H9 (cell line): ENCODE data around the gene AGO1. TPM values are rescaled to one million over a fixed set of nuclear protein-coding genes. Genes with fewer than 3 reads are reported as not detected.

Source experiments
- DNase-seq: peaks from one replicate; pipeline ENCODE4 v3.0.0-alpha.2; 2017
- H2AFZ ChIP-seq: one replicate; pipeline ENCODE4 v1.6.1; 2013; ENCODE audit warnings: mild to moderate bottlenecking, low read length, control low read depth, moderate library complexity
- H2AK5ac ChIP-seq: 2 replicates; pipeline ENCODE4 v1.6.1; 2013; ENCODE audit warnings: low read length, control low read depth, mixed read lengths; ENCODE audit not compliant: insufficient read length
- H2BK120ac ChIP-seq: one replicate; pipeline ENCODE4 v1.6.1; 2013; ENCODE audit warnings: low read depth, mild to moderate bottlenecking, low read length, control low read depth, inconsistent platforms; ENCODE audit not compliant: poor library complexity, severe bottlenecking
- H2BK12ac ChIP-seq: 2 replicates; pipeline ENCODE4 v1.6.1; 2013; ENCODE audit warnings: low read length, control low read depth, mixed read lengths, low read depth; ENCODE audit not compliant: insufficient read length
- H2BK15ac ChIP-seq: 2 replicates; pipeline ENCODE4 v1.6.1; 2013; ENCODE audit warnings: low read depth, low read length, control low read depth
- H2BK20ac ChIP-seq: one replicate; pipeline ENCODE4 v1.6.1; 2013; ENCODE audit warnings: low read depth, mild to moderate bottlenecking, low read length, control low read depth, inconsistent platforms; ENCODE audit not compliant: poor library complexity, severe bottlenecking
- H2BK5ac ChIP-seq: 2 replicates; pipeline ENCODE4 v1.6.1; 2013; ENCODE audit warnings: low read length, control low read depth, mixed read lengths; ENCODE audit not compliant: insufficient read length
- H3K14ac ChIP-seq: 2 replicates; pipeline ENCODE4 v1.6.1; 2013; ENCODE audit warnings: low read length, control low read depth; ENCODE audit not compliant: insufficient read depth
- H3K18ac ChIP-seq: 2 replicates; pipeline ENCODE4 v1.6.1; 2013; ENCODE audit warnings: low read depth, mild to moderate bottlenecking, mixed read lengths, low read length, control low read depth; ENCODE audit not compliant: insufficient read length
- H3K23ac ChIP-seq: 2 replicates; pipeline ENCODE4 v1.6.1; 2013; ENCODE audit warnings: low read length, control low read depth, mixed read lengths, low read depth; ENCODE audit not compliant: insufficient read length
- H3K23me2 ChIP-seq: 2 replicates; pipeline ENCODE4 v1.6.1; 2013; ENCODE audit warnings: low read depth, mild to moderate bottlenecking, mixed read lengths, low read length, control low read depth; ENCODE audit not compliant: insufficient read length, poor library complexity, severe bottlenecking
- H3K27ac ChIP-seq: 2 replicates; pipeline ENCODE4 v1.5.1; 2013; ENCODE audit warnings: low read length, control low read depth, mixed read lengths, low read depth; ENCODE audit not compliant: insufficient read length
- H3K27me3 ChIP-seq: 2 replicates; pipeline ENCODE4 v1.6.1; 2013; ENCODE audit warnings: low read length, control low read depth, inconsistent platforms; ENCODE audit not compliant: insufficient read depth
- H3K4ac ChIP-seq: 2 replicates; pipeline ENCODE4 v1.6.1; 2013; ENCODE audit warnings: low read depth, mild to moderate bottlenecking, control low read depth, inconsistent platforms, low read length, moderate library complexity
- H3K4me1 ChIP-seq: 2 replicates; pipeline ENCODE4 v1.6.1; 2013; ENCODE audit warnings: low read length, control low read depth, inconsistent platforms; ENCODE audit not compliant: insufficient read depth
- H3K4me2 ChIP-seq: 2 replicates; pipeline ENCODE4 v1.6.1; 2013; ENCODE audit warnings: low read length, control low read depth, mixed read lengths; ENCODE audit not compliant: insufficient read length, insufficient read depth
- H3K56ac ChIP-seq: 2 replicates; pipeline ENCODE4 v1.6.1; 2013; ENCODE audit warnings: low read depth, mild to moderate bottlenecking, mixed read lengths, low read length, control low read depth; ENCODE audit not compliant: insufficient read length
- H3K79me1 ChIP-seq: 2 replicates; pipeline ENCODE4 v1.6.1; 2013; ENCODE audit warnings: low read depth, mild to moderate bottlenecking, moderate library complexity, low read length, control low read depth, inconsistent platforms; ENCODE audit not compliant: insufficient read depth, poor library complexity, severe bottlenecking
- H3K79me2 ChIP-seq: 2 replicates; pipeline ENCODE4 v1.6.1; 2013; ENCODE audit warnings: low read length, control low read depth, inconsistent platforms; ENCODE audit not compliant: insufficient read depth
- H3K9ac ChIP-seq: 2 replicates; pipeline ENCODE4 v1.6.1; 2013; ENCODE audit warnings: low read length, control low read depth, mixed read lengths; ENCODE audit not compliant: insufficient read length; ENCODE audit errors: extremely low read depth
- H3K9me3 ChIP-seq: one replicate; pipeline ENCODE4 v1.6.1; 2013; ENCODE audit warnings: low read depth, low read length, inconsistent platforms; ENCODE audit not compliant: control insufficient read depth
- H3T11ph ChIP-seq: one replicate; pipeline ENCODE4 v1.6.1; 2013; ENCODE audit warnings: mild to moderate bottlenecking, low read length, control low read depth, inconsistent platforms
- H4K20me1 ChIP-seq: one replicate; pipeline ENCODE4 v1.6.1; 2013; ENCODE audit not compliant: control insufficient read depth, insufficient read length, insufficient read depth
- H4K5ac ChIP-seq: 2 replicates; pipeline ENCODE4 v1.6.1; 2013; ENCODE audit warnings: low read depth, mild to moderate bottlenecking, mixed read lengths, low read length, control low read depth; ENCODE audit not compliant: insufficient read length
- H4K8ac ChIP-seq: replicated peaks from 2 replicates; pipeline ENCODE4 v1.6.1; 2013; ENCODE audit warnings: low read length, control low read depth, mixed read lengths, low read depth; ENCODE audit not compliant: insufficient read length
- H4K91ac ChIP-seq: 2 replicates; pipeline ENCODE4 v1.6.1; 2013; ENCODE audit warnings: low read depth, mild to moderate bottlenecking, moderate library complexity, mixed read lengths, low read length, control low read depth; ENCODE audit not compliant: insufficient read length
- H3K27ac Mint-ChIP-seq, 3 experiments: 2 replicates in 2 of 3; 3 replicates in 1 of 3; pipeline ENCODE4 v1.8.0; 2020 to 2021; ENCODE audit warnings: mixed read lengths in 3 of 3, mild to moderate bottlenecking in 1 of 3, moderate library complexity in 1 of 3
- H3K27me3 Mint-ChIP-seq: 2 replicates; pipeline ENCODE4 v1.8.0; 2021; ENCODE audit warnings: low read depth, mild to moderate bottlenecking, moderate library complexity, mixed read lengths
- H3K36me3 Mint-ChIP-seq, 3 experiments: 2 replicates in 2 of 3; 3 replicates in 1 of 3; pipeline ENCODE4 v1.8.0; 2020 to 2021; ENCODE audit warnings: low read depth in 3 of 3, mixed read lengths in 3 of 3; ENCODE audit not compliant: insufficient read depth in 1 of 3
- H3K4me1 Mint-ChIP-seq, 2 experiments: 2 replicates each; pipeline ENCODE4 v1.8.0; 2020; ENCODE audit warnings: mixed read lengths in 2 of 2
- H3K4me3 Mint-ChIP-seq, 2 experiments: 2 replicates in 1 of 2; 3 replicates in 1 of 2; pipeline ENCODE4 v1.8.0; 2020 to 2021; ENCODE audit warnings: mild to moderate bottlenecking in 2 of 2, mixed read lengths in 2 of 2, moderate library complexity in 1 of 2
- H3K9me3 Mint-ChIP-seq, 2 experiments: 2 replicates in 1 of 2; 3 replicates in 1 of 2; pipeline ENCODE4 v1.8.0; 2020; ENCODE audit warnings: mild to moderate bottlenecking in 2 of 2, mixed read lengths in 2 of 2, moderate library complexity in 1 of 2
- CTCF ChIP-seq: fragments of 200-600 bp; sonication (generic); conservative IDR thresholded peaks from 3 replicates; pipeline ENCODE4 v1.8.0; 2021; ENCODE audit warnings: antibody characterized with exemption, mild to moderate bottlenecking
- WGBS: extraction: QIAGEN DNeasy Blood & Tissue Kit; methylation state at CpG from one replicate; pipeline ENCODE4 v1.1.7; 2013; ENCODE audit warnings: missing lambda C conversion rate, low lambda C conversion rate, mixed read lengths; ENCODE audit not compliant: insufficient read length; ENCODE audit errors: extremely low coverage; 5-methylcytosine and 5-hydroxymethylcytosine counted together
- total RNA-seq: library from RNA; stranded (reverse); gene quantifications from 2 replicates; pipeline ENCODE4 v1.2.1, GENCODE V29; 2021

Gene AGO1
- total RNA-seq, 1 experiment from 2014 or later = 74.2 TPM

GRCh38 chr1:35931446-35932157 lies 48.6 kb downstream of the AGO1 start:
- peaks cover 11% of the 10 kb centered on the region for H3K23me2 ChIP-seq
- H3K4me3 Mint-ChIP-seq = peak overlapping the region; percentile 94 to 98
- no peak overlapping the region for H4K5ac ChIP-seq
- no peak overlapping the region for H3K56ac ChIP-seq
- no peak overlapping the region for H3T11ph ChIP-seq
- peak overlapping the region; percentile 58 for H3K27ac ChIP-seq
- H3K14ac ChIP-seq = peak overlapping the region; percentile 71
- H3K27me3 Mint-ChIP-seq = no peaks in the 10 kb centered on the region; the same call in 1 of the 2 replicates
- no peaks in the 10 kb centered on the region for H3K4me1 ChIP-seq
- H2BK20ac ChIP-seq = no peak overlapping the region
- peaks cover 0 to 3% (median 2%) of the 10 kb centered on the region in 3 experiments; a peak in 3 of 7 replicates for H3K36me3 Mint-ChIP-seq
- H3K9ac ChIP-seq = peak overlapping the region; percentile 88
- no peak overlapping the region for H2BK15ac ChIP-seq
- no peak for TF ChIP-seq CTCF
- H3K79me1 ChIP-seq = no peaks in the 10 kb centered on the region
- H4K20me1 ChIP-seq = no peaks in the 10 kb centered on the region
- no peak overlapping the region for H2AK5ac ChIP-seq
- H3K4me2 ChIP-seq = peak overlapping the region; percentile 97
- no peak overlapping the region for H2BK12ac ChIP-seq
- peak overlapping the region; percentile 93 to 97 (median 94) for H3K27ac Mint-ChIP-seq
- peaks cover 28 to 32% of the 10 kb centered on the region in 2 experiments for H3K4me1 Mint-ChIP-seq
- DNase-seq = no peak
- no peak overlapping the region for H4K91ac ChIP-seq
- H3K9me3 ChIP-seq = no peaks in the 10 kb centered on the region
- no peak overlapping the region for H2BK5ac ChIP-seq
- no peak overlapping the region for H4K8ac ChIP-seq
- H3K79me2 ChIP-seq = peaks cover 18% of the 10 kb centered on the region; the same call in 1 of the 2 replicates
- no CpG with 5 or more reads among the region's 28 CpGs for WGBS
- no peaks in the 10 kb centered on the region for H3K9me3 Mint-ChIP-seq
- H3K27me3 ChIP-seq = no peaks in the 10 kb centered on the region
- no peak overlapping the region for H3K4ac ChIP-seq
- peak overlapping the region; percentile 49 for H3K18ac ChIP-seq
- no peak overlapping the region for H2BK120ac ChIP-seq
- no peak overlapping the region for H3K23ac ChIP-seq
- no peak overlapping the region for H2AFZ ChIP-seq
